ENCODE data around the gene EHD3. TPM values are rescaled to one million over a fixed set of nuclear protein-coding genes. Genes with fewer than 3 reads are reported as not detected.

EHD3 gene
- total and polyA plus RNA-seq, 10 of the 15 experiments (the other 5 are each of a cell fraction or from before 2014, with no cell fraction given): 1.1 to 10.9 (median 8.2) TPM

DNA sequence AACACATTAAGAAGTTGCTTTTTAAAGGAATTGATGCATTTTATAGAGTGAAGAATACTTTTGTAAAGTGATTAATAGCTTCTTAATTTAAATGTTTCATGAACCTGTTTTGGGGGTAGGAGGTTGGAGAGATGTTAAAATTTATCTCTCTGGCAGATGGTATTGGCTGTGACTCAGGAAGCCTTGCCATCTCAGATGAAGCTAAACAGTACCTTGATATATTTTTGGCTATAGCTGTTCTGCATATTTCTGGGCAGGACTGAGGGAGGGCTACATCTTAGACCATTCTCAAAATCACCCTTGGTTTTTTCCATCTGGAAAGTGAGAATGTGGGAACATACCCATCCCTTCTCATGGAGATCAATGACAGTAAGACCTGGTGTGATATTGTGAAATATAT lies 30.0 kb upstream of the EHD3 start:
- CTCF ChIA-PET: interaction anchor here (0.7 to 1.5 kb wide), 5 partner anchors 10 to 489 kb away, joined by 3 to 6 read pairs (median 3); no protein-coding TSS in a partner anchor
- in situ Hi-C loops (cut with MboI): no loop called here

More for the DNA sequence above, 30.0 kb upstream of the EHD3 start:
- H3K9me3 ChIP-seq (replicated peaks; ENCODE audit: control insufficient read depth, insufficient read depth, low read length): no peaks in the 10 kb centered on the region
- no peaks in the 10 kb centered on the region for H3K79me2 ChIP-seq (ENCODE audit: control insufficient read depth, insufficient read depth, low read length)
- TF ChIP-seq LARP7 (IDR thresholded peaks at IDR 0.05) (no peak), KAT2A (conservative IDR thresholded peaks at IDR 0.05; ENCODE audit: control insufficient read depth, low read depth, low read length) (no peak), SUZ12 (IDR thresholded peaks at IDR 0.05; ENCODE audit: unreplicated experiment) (no peak), BCL11A (IDR thresholded peaks at IDR 0.05; ENCODE audit: low read depth, low read length) (no peak), NRF1 (conservative IDR thresholded peaks at IDR 0.05; ENCODE audit: low read depth, low read length) (no peak), PKNOX1 (IDR thresholded peaks at IDR 0.05) (no peak), DPF2 (IDR thresholded peaks at IDR 0.05) (no peak), EZH2 (IDR thresholded peaks at IDR 0.05; ENCODE audit: borderline replicate concordance, control insufficient read depth, low read depth, low read length) (no peak), ZNF622 (IDR thresholded peaks at IDR 0.05) (no peak), ZZZ3 (IDR thresholded peaks at IDR 0.05; ENCODE audit: control insufficient read depth, insufficient read length, low read depth) (no peak)
- TF ChIP-seq, protein P1, sequence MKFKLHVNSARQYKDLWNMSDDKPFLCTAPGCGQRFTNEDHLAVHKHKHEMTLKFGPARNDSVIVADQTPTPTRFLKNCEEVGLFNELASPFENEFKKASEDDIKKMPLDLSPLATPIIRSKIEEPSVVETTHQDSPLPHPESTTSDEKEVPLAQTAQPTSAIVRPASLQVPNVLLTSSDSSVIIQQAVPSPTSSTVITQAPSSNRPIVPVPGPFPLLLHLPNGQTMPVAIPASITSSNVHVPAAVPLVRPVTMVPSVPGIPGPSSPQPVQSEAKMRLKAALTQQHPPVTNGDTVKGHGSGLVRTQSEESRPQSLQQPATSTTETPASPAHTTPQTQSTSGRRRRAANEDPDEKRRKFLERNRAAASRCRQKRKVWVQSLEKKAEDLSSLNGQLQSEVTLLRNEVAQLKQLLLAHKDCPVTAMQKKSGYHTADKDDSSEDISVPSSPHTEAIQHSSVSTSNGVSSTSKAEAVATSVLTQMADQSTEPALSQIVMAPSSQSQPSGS (IDR thresholded peaks at IDR 0.05; ENCODE audit: low read length): no peak
- FAIRE-seq (no peak), DNase-seq (ENCODE audit: low read depth, low spot score) (no peak), ATAC-seq (no peak)
- no peaks in the 10 kb centered on the region for H3K36me3 ChIP-seq (ENCODE audit: control insufficient read depth in 2 of 2, insufficient read depth in 2 of 2, low read length in 1 of 2)
- H3K27me3 ChIP-seq (replicated peaks in 1 of 2; ENCODE audit: control insufficient read depth in 2 of 2, insufficient read depth in 2 of 2, low read length in 1 of 2): no peaks in the 10 kb centered on the region; a peak in 2 of 4 replicates
- no peak overlapping the region for H3K4me3 ChIP-seq
- ChIA-PET SMC1A (ENCODE audit: uncharacterized antibody, unreplicated experiment) (no interaction called here), RAD21 (ENCODE audit: unreplicated experiment) (no interaction called here), POLR2A (interaction anchor here (0.9 kb wide), 1 partner anchor 8 kb away, joined by 4 read pairs; no protein-coding TSS in a partner anchor)
- no peak overlapping the region for H3K4me2 ChIP-seq (ENCODE audit: control insufficient read depth, insufficient read depth)
- no peak overlapping the region for H2AFZ ChIP-seq (ENCODE audit: control insufficient read depth, low read depth, low read length)
- intact Hi-C loops (cut with micrococcal nuclease; ENCODE audit: unreplicated experiment): no loop called here
- no peak overlapping the region for H3K9ac ChIP-seq (ENCODE audit: control insufficient read depth, insufficient read depth, low read length)
- no peak overlapping the region for H3K27ac ChIP-seq (ENCODE audit: control insufficient read depth, insufficient read depth)
- peaks cover 4% of the 10 kb centered on the region; the same call in 1 of the 2 replicates for H3K4me1 ChIP-seq (ENCODE audit: control insufficient read depth, insufficient read depth, low read length)
- no TSS peak for BruUV-seq (replicated peaks)
- H4K20me1 ChIP-seq (ENCODE audit: control insufficient read depth, insufficient read depth): no peaks in the 10 kb centered on the region
